HT-29 (cell line): ENCODE data around the gene TANGO6. TPM values are rescaled to one million over a fixed set of nuclear protein-coding genes. Genes with fewer than 3 reads are reported as not detected.
A peak's percentile ranks its signal among the peaks of the same experiment; 100 is the strongest.
"Not testable (repeated sequence)": the region's sequence is repeated elsewhere in the genome, so short reads cannot be mapped to it uniquely, and the experiment has no call there.

Experiments
- DNase-seq: peaks from one replicate; pipeline ENCODE4 v3.0.0-alpha.2; 2015; ENCODE audit warnings: low spot score
- total RNA-seq: library from RNA; depleted of rRNA; stranded (reverse); fragments of >200 nt; shearing (Covaris generic); gene quantifications from 2 replicates; pipeline ENCODE4 v1.2.3, GENCODE V29; 2014

Gene TANGO6
- total RNA-seq, 1 experiment from 2014 or later, result 3.6 TPM

GRCh38 chr16:69049603-69050375, 206.5 kb downstream of the TANGO6 start:
- DNase-seq, result no peak

DNA sequence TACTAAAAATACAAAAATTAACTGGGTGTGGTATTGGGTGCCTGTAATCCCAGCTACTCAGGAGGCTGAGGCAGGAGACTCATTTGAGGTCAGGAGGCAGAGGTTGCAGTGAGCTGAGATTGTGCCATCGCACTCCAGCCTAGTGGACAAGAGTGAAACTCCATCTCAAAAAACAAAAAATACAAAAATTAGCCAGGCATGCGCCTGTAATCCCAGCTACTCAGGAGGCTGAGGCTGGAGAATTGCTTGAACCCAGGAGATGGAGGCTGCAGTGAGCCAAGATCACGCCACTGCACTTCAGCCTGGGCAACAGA, 208.1 kb downstream of the TANGO6 start:
- not testable (repeated sequence) for DNase-seq

- DNase-seq, result no peak
Observed at GRCh38 chr16:69055008-69055407, 211.7 kb downstream of the TANGO6 start.

- no peak for DNase-seq
Observed at GRCh38 chr16:69055980-69056379, 212.6 kb downstream of the TANGO6 start.

- no peak for DNase-seq
Observed at GRCh38 chr16:69056421-69056820, 213.1 kb downstream of the TANGO6 start.

DNA sequence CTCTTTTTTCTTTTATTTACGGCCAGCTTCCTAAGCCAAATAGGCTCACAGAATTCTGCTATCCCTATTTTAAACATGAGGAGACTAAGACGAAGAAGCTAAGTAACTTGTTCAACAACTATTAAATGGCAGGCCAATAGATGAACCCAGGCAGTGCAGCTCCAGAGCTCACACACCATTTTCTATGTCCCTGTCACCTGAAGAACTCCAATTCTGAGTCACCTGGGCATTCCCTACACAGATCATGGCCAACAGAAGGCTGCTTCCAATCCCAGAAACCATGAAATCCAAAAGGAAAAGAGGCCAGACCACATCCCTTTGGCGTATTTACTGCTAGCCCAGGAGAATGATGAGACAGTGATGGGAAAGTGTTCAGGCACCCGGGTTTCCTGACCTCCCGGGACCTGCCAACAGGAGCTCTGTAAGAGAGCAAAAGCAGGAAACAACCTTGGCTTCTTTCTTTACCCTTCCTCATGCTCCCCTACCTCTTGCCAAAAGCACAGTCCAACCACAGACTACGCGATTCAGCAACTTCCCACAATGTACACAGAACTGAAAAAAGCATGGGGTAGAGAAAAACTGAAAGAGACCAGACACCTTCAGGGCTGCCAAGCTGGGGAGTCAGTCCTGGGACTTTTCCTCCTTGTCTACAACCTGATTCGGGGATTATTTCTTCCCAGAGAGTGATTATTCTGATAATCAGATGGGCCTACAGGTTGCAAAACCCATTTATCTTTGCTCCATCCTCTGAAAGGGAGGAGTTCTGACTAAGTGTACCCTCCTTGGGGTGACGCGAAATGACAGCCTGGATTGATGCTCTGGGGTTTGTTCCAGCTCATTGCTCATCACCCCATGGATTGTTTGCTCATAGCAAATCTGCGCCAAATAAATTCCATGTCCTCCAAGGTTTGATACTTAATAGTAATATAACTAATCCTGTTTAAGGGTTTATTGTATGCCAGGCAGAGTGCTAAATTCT, 214.4 kb downstream of the TANGO6 start:
- peak; percentile 23 for DNase-seq

DNA sequence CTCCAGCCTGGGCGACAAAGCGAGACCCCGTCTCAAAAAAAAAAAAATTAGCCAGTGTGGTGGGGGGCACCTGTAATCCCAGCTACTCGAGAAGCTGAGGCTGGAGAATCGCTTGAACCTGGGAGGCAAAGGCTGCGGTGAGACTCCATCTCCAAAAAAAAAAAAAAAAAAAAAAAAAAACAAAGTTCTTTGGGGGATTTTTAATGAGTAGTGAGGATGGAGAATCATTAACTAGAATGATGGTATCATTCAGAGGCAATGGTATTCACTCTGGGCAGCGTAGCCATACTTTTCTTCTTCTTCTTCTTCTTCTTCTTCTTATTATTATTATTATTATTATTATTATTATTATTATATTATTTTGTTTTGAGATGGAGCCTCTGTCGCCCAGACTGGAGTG, 220.2 kb downstream of the TANGO6 start:
- DNase-seq, result not testable (repeated sequence)

- no peak for DNase-seq
Observed at GRCh38 chr16:69064124-69064763, 220.9 kb downstream of the TANGO6 start.

GRCh38 chr16:69064764-69065313, 221.5 kb downstream of the TANGO6 start:
- DNase-seq, result no peak

DNA sequence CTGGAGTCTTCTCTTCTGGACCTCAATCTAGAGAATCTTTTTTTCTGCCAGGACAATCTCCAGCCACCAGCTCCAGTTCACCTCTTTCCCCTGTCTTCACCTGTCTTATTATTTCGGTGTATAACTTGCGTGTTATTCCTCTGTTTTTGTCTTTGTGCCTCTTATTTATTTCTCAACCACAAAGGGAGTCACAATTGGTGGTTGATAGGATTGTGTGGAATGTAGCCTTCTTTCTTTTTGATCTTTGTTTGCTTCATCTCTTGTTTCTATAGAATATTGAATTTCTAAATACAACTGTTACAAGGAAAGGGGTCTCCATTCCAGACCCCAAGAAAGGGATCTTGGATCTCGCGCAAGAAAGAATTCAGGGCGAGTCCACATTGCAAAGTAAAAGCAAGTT, 226.2 kb downstream of the TANGO6 start:
- DNase-seq, result no peak

DNA sequence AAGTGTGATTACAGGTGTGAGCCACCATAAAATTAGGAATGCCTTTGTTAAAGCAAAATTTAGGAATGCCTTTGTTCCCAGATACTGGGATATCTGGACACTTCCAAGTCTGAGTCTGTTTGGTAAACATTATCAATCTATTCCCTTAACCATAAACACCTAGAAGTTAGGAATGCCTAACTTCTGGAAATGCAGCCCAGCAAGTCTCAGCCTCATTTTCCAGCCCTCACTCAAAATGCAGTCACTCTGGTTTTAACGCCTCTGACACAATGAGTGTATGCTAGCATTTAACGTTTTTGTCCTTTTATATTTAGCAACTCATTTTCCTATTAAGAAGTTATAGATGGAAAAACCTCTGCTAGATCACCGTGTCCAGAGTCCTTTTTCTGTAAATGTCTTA, 227.7 kb downstream of the TANGO6 start:
- no peak for DNase-seq

GRCh38 chr16:69072640-69072974, 229.3 kb downstream of the TANGO6 start:
- no peak for DNase-seq

GRCh38 chr16:69073181-69073702, 229.9 kb downstream of the TANGO6 start:
- peak; percentile 76 for DNase-seq

- DNase-seq, result no peak
Observed at GRCh38 chr16:69077251-69077650, 233.9 kb downstream of the TANGO6 start.

DNA sequence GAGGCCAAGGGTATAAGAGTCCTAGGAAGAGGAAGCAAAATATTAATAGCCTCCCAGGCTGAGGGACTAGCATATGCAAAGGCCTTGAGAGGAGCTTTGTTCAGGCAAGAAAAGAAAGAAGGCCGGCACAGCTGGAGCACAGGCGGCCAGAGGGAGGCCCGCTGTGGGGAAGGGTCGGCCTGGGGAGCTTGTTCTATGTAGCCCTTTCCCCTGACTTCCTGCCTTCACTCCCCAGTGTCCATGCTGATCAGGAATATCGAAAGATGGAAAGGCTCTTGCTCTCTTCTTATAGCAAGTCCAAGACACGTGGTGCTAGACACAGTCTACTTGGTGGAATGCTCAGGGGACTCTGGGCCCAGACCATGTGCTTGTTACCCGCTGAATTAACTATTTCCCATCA, 234.7 kb downstream of the TANGO6 start:
- DNase-seq, result no peak

DNA sequence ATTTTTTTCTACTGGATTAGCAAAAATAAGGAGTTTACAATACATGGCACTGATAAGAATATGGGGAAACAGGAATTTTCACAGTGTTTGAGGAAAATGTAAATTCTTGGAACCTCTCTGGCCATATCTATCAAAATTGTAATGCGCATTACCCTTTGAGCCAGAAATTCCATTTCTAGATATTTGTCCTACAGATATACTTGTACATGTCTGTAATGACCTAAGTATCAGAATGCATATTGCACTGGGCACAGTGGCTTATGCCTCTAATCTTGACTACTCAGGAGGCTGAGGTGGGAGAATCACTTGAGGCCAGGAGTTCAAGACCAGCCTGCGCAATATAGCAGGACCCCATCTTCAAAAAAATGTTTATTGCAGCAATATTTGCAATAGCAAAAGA, 236.4 kb downstream of the TANGO6 start:
- no peak for DNase-seq

DNA sequence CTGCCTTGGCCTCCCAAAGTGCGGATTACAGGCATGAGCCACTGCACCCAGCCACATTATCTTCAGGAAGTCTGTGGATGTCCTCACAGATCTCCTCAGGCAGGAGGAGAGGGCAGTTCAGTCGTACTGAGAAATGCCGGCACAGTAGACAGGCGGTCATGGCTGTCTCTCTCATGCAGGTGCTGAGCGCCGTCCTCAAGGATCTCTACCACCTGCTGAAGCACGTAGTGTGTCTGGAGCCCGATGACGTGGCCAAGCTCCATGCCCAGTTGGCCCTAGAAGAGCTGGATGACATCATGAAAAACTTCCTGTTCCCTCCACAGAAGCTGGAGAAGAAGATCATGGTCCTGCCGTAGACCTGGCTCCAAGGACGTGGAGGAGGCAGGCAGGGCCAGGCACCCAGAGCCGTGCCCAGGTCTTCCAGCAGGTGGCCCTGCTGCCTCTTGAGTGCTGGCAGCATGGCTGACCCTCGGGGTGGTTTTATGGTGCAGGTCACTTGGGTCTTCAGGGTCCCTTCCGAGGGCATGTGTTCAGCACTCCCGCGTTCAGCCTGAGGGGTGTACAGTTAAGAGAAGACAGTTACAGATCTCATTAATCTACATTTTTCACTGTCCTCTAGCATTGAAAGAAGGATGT, 240.1 kb downstream of the TANGO6 start:
- DNase-seq, result no peak

DNA sequence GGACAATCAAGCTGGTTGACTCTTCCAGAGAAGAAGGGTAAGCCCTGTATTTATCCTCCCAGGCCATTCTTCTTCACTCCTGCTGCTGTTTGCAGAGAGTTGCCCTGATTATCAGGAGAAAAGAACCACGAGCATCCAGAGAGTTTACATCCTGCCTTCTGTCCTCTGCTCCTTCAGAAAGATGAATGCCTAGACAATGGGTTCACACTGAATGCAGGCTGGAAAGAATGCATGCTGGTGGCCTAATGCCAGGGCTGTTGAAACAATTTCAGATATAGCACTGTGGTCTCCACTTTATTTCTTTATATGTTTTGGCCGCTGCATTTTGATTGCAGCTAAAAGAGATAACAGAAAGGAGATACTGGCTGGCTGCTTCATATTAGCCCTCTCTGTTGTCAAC, 241.0 kb downstream of the TANGO6 start:
- DNase-seq, result no peak

- DNase-seq, result no peak
Observed at GRCh38 chr16:69085032-69085695, 241.8 kb downstream of the TANGO6 start.

DNA sequence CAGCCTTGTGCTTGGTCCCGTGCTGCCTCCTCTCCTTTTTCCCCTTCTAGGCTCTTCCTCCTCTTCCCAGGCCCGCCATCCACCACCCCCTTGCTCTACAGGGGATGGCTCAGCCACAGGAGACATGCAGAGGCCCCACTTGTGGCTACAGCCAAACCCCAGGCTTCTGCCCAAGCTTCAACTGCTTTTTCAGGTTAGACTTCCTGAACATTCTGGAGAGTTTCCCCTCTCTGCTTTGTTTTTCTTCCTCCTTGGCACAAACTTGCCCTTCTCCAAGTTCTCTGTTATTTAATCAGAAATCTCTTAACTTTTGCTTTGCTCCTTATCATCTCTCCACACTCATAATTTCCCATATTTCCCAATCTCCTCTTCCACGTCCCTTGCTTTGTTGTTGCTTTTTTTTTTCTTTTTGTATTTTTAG, 243.8 kb downstream of the TANGO6 start:
- DNase-seq, result no peak

- DNase-seq, result no peak
Observed at GRCh38 chr16:69088684-69089083, 245.4 kb downstream of the TANGO6 start.
